Testis (tissue), 2 donors: ENCODE measurements around the gene RAPGEFL1.

Source experiments
- CTCF ChIP-seq, 3 experiments: fragments of 450-650 bp in 2 of 3; fragments of 200-600 bp in 1 of 3; sonication (generic) in 1 of 3; IDR thresholded peaks; one replicate each; pipeline ENCODE4 v1.5.1; 2016 to 2019; ENCODE audit warnings: antibody characterized with exemption in 3 of 3, mild to moderate bottlenecking in 2 of 3, moderate library complexity in 1 of 3
- POLR2A ChIP-seq: fragments of 450-650 bp; IDR thresholded peaks from one replicate; pipeline ENCODE4 v1.6.1; 2017; ENCODE audit warnings: antibody characterized with exemption, mild to moderate bottlenecking, moderate library complexity

GRCh38 chr17:40198576-40198975 is 21.3 kb downstream of the RAPGEFL1 start:
- TF ChIP-seq CTCF (IDR thresholded peaks at IDR 0.05): no peak
- no peak for TF ChIP-seq POLR2A
